GM12892 (cell line): Measurements from ENCODE around the gene CANT1.

Experiments used
- POLR2A ChIP-seq: IDR thresholded peaks from 2 replicates; pipeline ENCODE4 v1.6.1; 2011; ENCODE audit warnings: low read depth, low read length, control low read depth
- POLR2AphosphoS5 ChIP-seq: IDR thresholded peaks from 2 replicates; pipeline ENCODE4 v1.6.1; 2011; ENCODE audit warnings: low read depth, low read length, control low read depth

GRCh38 chr17:79051306-79051705 lies 41.7 kb upstream of the CANT1 start:
- no peak for TF ChIP-seq POLR2A
- no peak for TF ChIP-seq POLR2AphosphoS5
